Activated gamma-delta T cell (primary cell): ENCODE data around the gene OCLN.
"Not testable (repeated sequence)": the region's sequence is repeated elsewhere in the genome, so short reads cannot be mapped to it uniquely, and the experiment has no call there.

Experiments used
- DNase-seq: peaks from one replicate; lab custom pipeline; 2025; lab: John Stamatoyannopoulos, UW
- total RNA-seq, 2 donors: gene quantifications; one replicate each; lab custom pipeline; 2026; lab: John Stamatoyannopoulos, UW

The OCLN gene
- total RNA-seq: 0.82 to 1.1 reads per million in 2 donors

GRCh38 chr5:69492391-69492922, at the start of gene OCLN:
Gene OCLN (plus strand): TSS chr5:69492790. CDS start chr5:69504245, 11,455 bp downstream.
- no peak for DNase-seq

GRCh38 chr5:69444127-69444754, 48.3 kb upstream of the OCLN start:
- DNase-seq: no peak

- no peak for DNase-seq
These were observed 43.1 kb upstream of the OCLN start for GRCh38 chr5:69449511-69449910.

- no peak for DNase-seq
These were observed 42.5 kb upstream of the OCLN start for GRCh38 chr5:69450116-69450515.

- DNase-seq: not testable (repeated sequence)
These were observed 42.1 kb upstream of the OCLN start for GRCh38 chr5:69450527-69450926.

- no peak for DNase-seq
These were observed 40.5 kb upstream of the OCLN start for GRCh38 chr5:69451941-69452647.

GRCh38 chr5:69453487-69453886, 39.1 kb upstream of the OCLN start:
- not testable (repeated sequence) for DNase-seq

- DNase-seq: no peak
These were observed 37.9 kb upstream of the OCLN start for GRCh38 chr5:69454460-69455249.

GRCh38 chr5:69455428-69455988, 37.1 kb upstream of the OCLN start:
- DNase-seq: not testable (repeated sequence)

GRCh38 chr5:69462170-69462569, 30.4 kb upstream of the OCLN start:
- DNase-seq: no peak

- DNase-seq: not testable (repeated sequence)
These were observed 26.2 kb upstream of the OCLN start for GRCh38 chr5:69466375-69466774.

- no peak for DNase-seq
These were observed 25.0 kb upstream of the OCLN start for GRCh38 chr5:69467442-69468225.

GRCh38 chr5:69468631-69469030, 24.0 kb upstream of the OCLN start:
- no peak for DNase-seq

GRCh38 chr5:69471516-69471915, 21.1 kb upstream of the OCLN start:
- not testable (repeated sequence) for DNase-seq

GRCh38 chr5:69472535-69473143, 20.0 kb upstream of the OCLN start:
- not testable (repeated sequence) for DNase-seq

GRCh38 chr5:69477170-69477569, 15.4 kb upstream of the OCLN start:
- no peak for DNase-seq

- DNase-seq: not testable (repeated sequence)
These were observed 14.3 kb upstream of the OCLN start for GRCh38 chr5:69478296-69478695.

GRCh38 chr5:69484891-69485290, 7.7 kb upstream of the OCLN start:
- no peak for DNase-seq

- no peak for DNase-seq
These were observed 7.1 kb upstream of the OCLN start for GRCh38 chr5:69485471-69485870.

- DNase-seq: no peak
These were observed 3.3 kb upstream of the OCLN start for GRCh38 chr5:69489246-69489645.

GRCh38 chr5:69491027-69491426, 1.6 kb upstream of the OCLN start:
- no peak for DNase-seq
